Measurements from ENCODE around the gene FAU. TPM values are rescaled to one million over a fixed set of nuclear protein-coding genes. Genes with fewer than 3 reads are reported as not detected.

The FAU gene
- total and polyA plus RNA-seq, 10 of the 15 experiments (the other 5 are each of a cell fraction or from before 2014, with no cell fraction given) = 332 to 1,347 (median 990) TPM

- Histone ChIP-seq H4K20me1 (ENCODE audit: control insufficient read depth, insufficient read depth) (no peaks in the 10 kb centered on the region), H3K27me3 (replicated peaks in 1 of 2; ENCODE audit: control insufficient read depth in 2 of 2, insufficient read depth in 2 of 2, low read length in 1 of 2) (no peaks in the 10 kb centered on the region), H3K9me3 (replicated peaks; ENCODE audit: control insufficient read depth, insufficient read depth, low read length) (no peaks in the 10 kb centered on the region), H3K36me3 (ENCODE audit: control insufficient read depth in 2 of 2, insufficient read depth in 2 of 2, low read length in 1 of 2) (peaks cover 29 to 33% of the 10 kb centered on the region in 2 experiments), H3K27ac (ENCODE audit: control insufficient read depth, insufficient read depth) (no peak overlapping the region), H3K79me2 (ENCODE audit: control insufficient read depth, insufficient read depth, low read length) (peaks cover 38% of the 10 kb centered on the region), H3K4me3 (no peak overlapping the region), H3K9ac (ENCODE audit: control insufficient read depth, insufficient read depth, low read length) (no peak overlapping the region), H3K4me1 (ENCODE audit: control insufficient read depth, insufficient read depth, low read length) (peaks cover 15% of the 10 kb centered on the region), H3K4me2 (ENCODE audit: control insufficient read depth, insufficient read depth) (no peak overlapping the region), H2AFZ (ENCODE audit: control insufficient read depth, low read depth, low read length) (no peak overlapping the region)
- FAIRE-seq (no peak), ATAC-seq (no peak), DNase-seq (ENCODE audit: low read depth, low spot score) (no peak)
- POLR2A ChIA-PET = interaction anchor here (2.9 kb wide), 1 partner anchor 10 kb away, joined by 13 read pairs; the partner anchor contains the start of gene SYVN1
- TF ChIP-seq SMARCA5 (IDR thresholded peaks at IDR 0.05) (no peak), ATF7 (IDR thresholded peaks at IDR 0.05; ENCODE audit: low read depth) (no peak), SIX5 (IDR thresholded peaks at IDR 0.05; ENCODE audit: low read depth, low read length, severe bottlenecking) (no peak), WRNIP1 (IDR thresholded peaks at IDR 0.05; ENCODE audit: borderline replicate concordance, low read depth, low read length) (no peak), ESRRA (IDR thresholded peaks at IDR 0.05; ENCODE audit: low read length) (no peak), E4F1 (IDR thresholded peaks at IDR 0.05; ENCODE audit: borderline replicate concordance, partially characterized antibody) (no peak), ELK1 (IDR thresholded peaks at IDR 0.05; ENCODE audit: low read depth, low read length) (no peak), KAT2A (conservative IDR thresholded peaks at IDR 0.05; ENCODE audit: control insufficient read depth, low read depth, low read length) (no peak), GABPA (IDR thresholded peaks at IDR 0.05; ENCODE audit: low read depth) (no peak), NFYA (IDR thresholded peaks at IDR 0.05; ENCODE audit: borderline replicate concordance, low read depth, low read length) (no peak), TCF12 (IDR thresholded peaks at IDR 0.05; ENCODE audit: low read depth, low read length) (no peak), NR2C1 (IDR thresholded peaks at IDR 0.05) (no peak)
- intact Hi-C loops (cut with micrococcal nuclease; ENCODE audit: unreplicated experiment) (no loop called here), in situ Hi-C loops (cut with MboI) (no loop called here)
- CTCF ChIA-PET = interaction anchor here (0.6 to 1.9 kb wide), 6 partner anchors 12 to 192 kb away, joined by 3 to 11 read pairs (median 3); partner anchors contain the start of gene TM7SF2
- SMC1A ChIA-PET (ENCODE audit: uncharacterized antibody, unreplicated experiment) = interaction anchor here (1.1 to 1.9 kb wide), 3 partner anchors 10 to 142 kb away, joined by 3 to 8 read pairs (median 5); partner anchors contain the start of gene SYVN1
- RAD21 ChIA-PET (ENCODE audit: unreplicated experiment) = interaction anchor here (1.8 kb wide), 1 partner anchor 14 kb away, joined by 4 read pairs; no protein-coding TSS in a partner anchor
- BruUV-seq (replicated peaks) = TSS peak; percentile 45
- 90% methylated on average over 5 of the region's 5 CpGs for WGBS (ENCODE audit: insufficient coverage, insufficient replicate concordance, low lambda C conversion rate, missing lambda C conversion rate)
These were observed 2.7 kb upstream of the FAU start for GRCh38 chr11:65124480-65125196.

All from GM12878 (cell line).